ENCODE data around the gene CRYM.

DNA sequence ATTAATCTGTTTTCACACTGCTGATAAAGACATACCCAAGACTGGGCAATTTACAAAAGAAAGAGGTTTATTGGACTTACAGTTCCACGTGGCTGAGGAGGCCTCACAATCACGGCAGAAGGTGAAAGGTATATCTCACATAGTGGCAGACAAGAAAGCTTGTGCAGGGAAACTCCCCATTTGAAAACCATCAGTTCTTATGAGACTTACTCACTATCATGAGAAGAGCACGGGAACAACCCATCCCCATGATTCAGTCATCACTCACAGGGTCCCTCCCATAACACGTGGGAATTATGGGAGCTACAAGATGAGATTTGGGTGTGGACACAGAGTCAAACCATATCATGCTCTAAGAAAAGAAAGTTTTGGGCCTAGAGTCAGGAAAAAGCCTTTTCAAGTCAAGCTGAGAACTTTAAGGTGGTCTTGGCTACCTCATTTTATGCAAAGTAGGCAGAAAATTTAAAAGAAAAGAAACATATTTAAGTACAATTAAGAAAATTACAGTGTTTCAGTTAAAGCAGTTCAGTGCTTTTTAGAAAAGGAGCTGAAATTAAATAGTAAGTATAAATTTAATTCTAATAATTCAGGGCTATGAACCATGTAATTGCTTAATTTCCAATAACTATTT is 24.9 kb upstream of the CRYM start:
- TF ChIP-seq, protein P1, sequence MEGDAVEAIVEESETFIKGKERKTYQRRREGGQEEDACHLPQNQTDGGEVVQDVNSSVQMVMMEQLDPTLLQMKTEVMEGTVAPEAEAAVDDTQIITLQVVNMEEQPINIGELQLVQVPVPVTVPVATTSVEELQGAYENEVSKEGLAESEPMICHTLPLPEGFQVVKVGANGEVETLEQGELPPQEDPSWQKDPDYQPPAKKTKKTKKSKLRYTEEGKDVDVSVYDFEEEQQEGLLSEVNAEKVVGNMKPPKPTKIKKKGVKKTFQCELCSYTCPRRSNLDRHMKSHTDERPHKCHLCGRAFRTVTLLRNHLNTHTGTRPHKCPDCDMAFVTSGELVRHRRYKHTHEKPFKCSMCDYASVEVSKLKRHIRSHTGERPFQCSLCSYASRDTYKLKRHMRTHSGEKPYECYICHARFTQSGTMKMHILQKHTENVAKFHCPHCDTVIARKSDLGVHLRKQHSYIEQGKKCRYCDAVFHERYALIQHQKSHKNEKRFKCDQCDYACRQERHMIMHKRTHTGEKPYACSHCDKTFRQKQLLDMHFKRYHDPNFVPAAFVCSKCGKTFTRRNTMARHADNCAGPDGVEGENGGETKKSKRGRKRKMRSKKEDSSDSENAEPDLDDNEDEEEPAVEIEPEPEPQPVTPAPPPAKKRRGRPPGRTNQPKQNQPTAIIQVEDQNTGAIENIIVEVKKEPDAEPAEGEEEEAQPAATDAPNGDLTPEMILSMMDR (IDR thresholded peaks at IDR 0.05): no peak
- TF ChIP-seq POLR2A (IDR thresholded peaks at IDR 0.05) (no peak), POLR2AphosphoS5 (IDR thresholded peaks at IDR 0.05) (peak in 3 of 4 donors; percentile 15 to 48 (median 17))

Data from sigmoid colon (tissue), 4 donors.